Gastrocnemius medialis (tissue), 4 donors: ENCODE results near the gene PHF21B.

Experiments used
- CTCF ChIP-seq, 5 experiments: fragments of 450-650 bp in 3 of 5; fragments of 200-600 bp in 2 of 5; sonication (generic) in 2 of 5; IDR thresholded peaks in 4 of 5; conservative IDR thresholded peaks in 1 of 5; 1 replicate in 4 of 5; 2 replicates in 1 of 5; pipeline ENCODE4 v1.5.1; 2016 to 2019; ENCODE audit warnings: antibody characterized with exemption in 5 of 5, mild to moderate bottlenecking in 3 of 5, moderate library complexity in 3 of 5
- POLR2A ChIP-seq, 2 donors: fragments of 450-650 bp; IDR thresholded peaks; one replicate each; pipeline ENCODE4 v1.6.1; 2017; ENCODE audit warnings: antibody characterized with exemption in 2 of 2, mild to moderate bottlenecking in 2 of 2, moderate library complexity in 2 of 2

DNA sequence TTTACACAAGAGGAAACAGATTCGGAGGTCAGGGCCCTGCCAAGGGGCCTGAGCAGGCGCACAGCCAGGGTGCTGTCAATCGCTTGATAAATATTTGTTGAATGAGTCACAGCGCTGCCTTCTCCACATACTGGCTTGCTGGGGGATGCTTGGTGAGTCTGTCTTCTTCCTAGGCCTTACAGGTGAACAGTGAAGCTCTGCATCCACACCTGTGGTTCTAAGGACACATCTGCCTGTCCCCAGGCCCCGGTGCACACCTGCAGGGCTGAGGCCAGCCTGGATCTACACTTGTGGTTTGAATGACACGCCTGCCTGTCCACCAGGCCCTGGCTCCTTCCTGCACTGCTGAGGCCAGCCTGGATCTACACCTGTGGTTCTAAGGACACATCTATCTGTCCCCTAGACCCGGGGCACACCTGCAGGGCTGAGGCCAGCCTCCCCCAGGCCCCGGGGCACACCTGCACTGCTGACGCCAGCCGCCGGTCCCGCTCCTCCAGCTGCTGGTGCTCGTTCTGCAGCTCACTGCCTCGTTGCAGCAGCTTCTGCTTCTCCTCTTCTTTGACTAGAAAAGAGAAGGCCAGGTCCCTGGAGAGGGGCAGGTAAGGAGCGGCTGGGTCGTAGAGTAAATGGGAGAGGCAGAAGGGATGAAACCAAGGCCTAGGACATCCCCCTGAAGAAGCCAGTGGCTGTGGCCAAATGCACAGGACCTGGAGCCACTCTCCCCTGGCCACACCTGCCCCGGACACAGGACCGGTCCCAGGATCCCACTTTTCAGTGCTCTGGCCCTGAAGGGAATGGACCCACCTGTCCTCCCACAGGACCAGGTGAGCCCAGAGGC, 124.6 kb downstream of the PHF21B start:
- TF ChIP-seq CTCF (IDR thresholded peaks at IDR 0.05 in 4 of 5, conservative IDR thresholded peaks at IDR 0.05 in 1 of 5), result no peak
- no peak for TF ChIP-seq POLR2A (IDR thresholded peaks at IDR 0.05)
